CD4-positive, CD25-positive, alpha-beta regulatory T cell (primary cell): ENCODE measurements around the gene TBL1XR1. TPM values are rescaled to one million over a fixed set of nuclear protein-coding genes. Genes with fewer than 3 reads are reported as not detected.
A peak's percentile ranks its signal among the peaks of the same experiment; 100 is the strongest.

ENCODE experiments used
- ATAC-seq, 2 donors: fragments of 150-1000 bp; cut with Tn5 transposase; one replicate each; pipeline ENCODE4 v1.10.0; 2021; ENCODE audit warnings: low read depth in 2 of 2, moderate number of reproducible peaks in 2 of 2, moderate library complexity in 1 of 2
- DNase-seq, 3 donors: peaks; one replicate each; pipeline versions ENCODE4 v3.0.0 to v3.0.0-alpha.2; 2012 to 2022; ENCODE audit warnings: mixed read lengths in 1 of 3
- H3K27ac ChIP-seq: one replicate; pipeline ENCODE4 v1.7.0; 2013; ENCODE audit warnings: mild to moderate bottlenecking, low read length; ENCODE audit not compliant: insufficient read depth, poor library complexity, severe bottlenecking
- H3K27me3 ChIP-seq: one replicate; pipeline ENCODE4 v1.7.0; 2013; ENCODE audit warnings: low read length; ENCODE audit not compliant: control insufficient read depth, insufficient read depth
- H3K36me3 ChIP-seq: one replicate; pipeline ENCODE4 v1.7.0; 2013; ENCODE audit warnings: mild to moderate bottlenecking, low read length, moderate library complexity; ENCODE audit not compliant: control insufficient read depth, insufficient read depth
- H3K4me1 ChIP-seq: 2 replicates; pipeline ENCODE4 v1.7.0; 2013; ENCODE audit warnings: mild to moderate bottlenecking, low read length; ENCODE audit not compliant: insufficient read depth, control insufficient read depth, poor library complexity, severe bottlenecking
- H3K4me3 ChIP-seq: one replicate; pipeline ENCODE4 v1.7.0; 2013; ENCODE audit warnings: low read depth, mild to moderate bottlenecking, low read length, moderate library complexity
- H3K9me3 ChIP-seq, 2 experiments: 1 replicate in 1 of 2; 2 replicates in 1 of 2; pipeline ENCODE4 v1.7.0; 2013; ENCODE audit warnings: low read length in 2 of 2, mild to moderate bottlenecking in 1 of 2, moderate library complexity in 1 of 2; ENCODE audit not compliant: control insufficient read depth in 2 of 2
- H3K27ac Mint-ChIP-seq, 3 donors: one replicate each; pipeline ENCODE4 v1.8.0; 2020 to 2022; ENCODE audit warnings: mild to moderate bottlenecking in 3 of 3, mixed read lengths in 3 of 3, moderate library complexity in 2 of 3
- H3K27me3 Mint-ChIP-seq: one replicate; pipeline ENCODE4 v1.8.0; 2022; ENCODE audit warnings: mild to moderate bottlenecking, mixed read lengths
- H3K36me3 Mint-ChIP-seq: one replicate; pipeline ENCODE4 v1.8.0; 2020; ENCODE audit warnings: mixed read lengths
- H3K4me1 Mint-ChIP-seq, 4 donors: one replicate each; pipeline ENCODE4 v1.8.0; 2020 to 2022; ENCODE audit warnings: mixed read lengths in 4 of 4, mild to moderate bottlenecking in 1 of 4
- H3K4me3 Mint-ChIP-seq, 4 donors: one replicate each; pipeline ENCODE4 v1.8.0; 2020 to 2022; ENCODE audit warnings: mild to moderate bottlenecking in 4 of 4, mixed read lengths in 4 of 4, moderate library complexity in 3 of 4
- H3K9me3 Mint-ChIP-seq, 7 donors: one replicate each; pipeline ENCODE4 v1.8.0; 2020 to 2022; ENCODE audit warnings: mixed read lengths in 7 of 7, mild to moderate bottlenecking in 3 of 7, moderate library complexity in 2 of 7
- polyA plus RNA-seq, 4 donors: library from polyadenylated mRNA; unstranded; fragments of 300-500 nt; fragmentation: Illumina TruSeq; gene quantifications; one replicate each; pipeline ENCODE4 v1.2.3, GENCODE V29; 2021
- total RNA-seq: library from RNA; stranded (reverse); gene quantifications from one replicate; pipeline ENCODE4 v1.2.3, GENCODE V29; 2022

TBL1XR1 gene
- total and polyA plus RNA-seq, 5 donors from 2014 or later = 34.0 to 146 (median 41.6) TPM

DNA sequence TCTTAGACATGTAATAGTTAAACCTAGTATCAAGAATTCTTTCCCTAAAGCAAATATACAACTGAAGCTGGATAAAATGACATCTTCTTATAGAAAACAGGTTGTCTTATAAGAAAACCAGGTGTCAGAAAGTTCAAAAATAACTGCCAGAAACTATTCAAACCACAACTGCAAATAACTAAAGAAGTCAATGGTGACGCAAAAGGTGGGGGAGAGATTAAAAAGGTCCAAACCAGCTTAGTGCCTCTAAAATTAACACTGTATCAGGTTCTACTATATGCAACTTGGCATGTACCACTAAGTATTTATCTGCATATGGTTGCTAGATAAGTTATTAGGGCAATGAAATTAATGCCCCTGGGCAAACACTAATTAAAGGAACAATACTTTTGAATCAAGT lies 136.8 kb downstream of the TBL1XR1 start:
- Histone ChIP-seq H3K27me3 (no peaks in the 10 kb centered on the region), H3K27ac (peak overlapping the region; percentile 14), H3K4me1 (peaks cover 52% of the 10 kb centered on the region), H3K9me3 (no peaks in the 10 kb centered on the region), H3K4me3 (no peak overlapping the region), H3K36me3 (peaks cover 1% of the 10 kb centered on the region)
- peak overlapping the region in 1 of 3 donors; percentile 43 for H3K27ac Mint-ChIP-seq
- H3K4me3 Mint-ChIP-seq = no peak overlapping the region
- H3K9me3 Mint-ChIP-seq = no peaks in the 10 kb centered on the region
- peaks cover 23 to 54% (median 41%) of the 10 kb centered on the region in 4 donors for H3K4me1 Mint-ChIP-seq
- peaks cover 16% of the 10 kb centered on the region for H3K36me3 Mint-ChIP-seq
- ATAC-seq (no peak), DNase-seq (peak in 1 of 3 donors; percentile 15)
- no peaks in the 10 kb centered on the region for H3K27me3 Mint-ChIP-seq

DNA sequence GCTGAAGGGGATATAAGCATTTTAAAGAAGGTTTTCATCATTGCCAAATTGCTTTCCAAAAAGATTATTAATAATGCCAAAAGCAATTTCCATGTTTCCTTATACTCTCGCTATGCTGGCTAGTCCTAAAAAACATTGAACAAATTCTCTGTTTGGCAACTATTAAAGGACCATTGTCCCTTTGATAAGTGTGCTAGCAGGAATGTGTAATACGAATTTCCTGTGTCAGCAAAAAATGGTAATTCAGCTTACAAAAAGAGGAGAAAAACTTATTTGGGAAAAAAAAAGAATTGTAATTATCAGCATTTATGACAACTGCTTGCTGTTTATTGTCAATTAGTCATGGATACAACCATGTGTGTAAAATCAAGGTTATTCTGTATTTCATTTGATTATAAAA lies 138.6 kb downstream of the TBL1XR1 start:
- Histone ChIP-seq H3K36me3 (no peaks in the 10 kb centered on the region), H3K4me1 (peaks cover 43% of the 10 kb centered on the region), H3K27me3 (no peaks in the 10 kb centered on the region), H3K4me3 (no peak overlapping the region), H3K9me3 (no peaks in the 10 kb centered on the region), H3K27ac (peak overlapping the region; percentile 54)
- Mint-ChIP-seq H3K9me3 (no peaks in the 10 kb centered on the region), H3K36me3 (peaks cover 9% of the 10 kb centered on the region), H3K4me3 (no peak overlapping the region), H3K4me1 (peaks cover 17 to 50% (median 38%) of the 10 kb centered on the region in 4 donors), H3K27me3 (no peaks in the 10 kb centered on the region), H3K27ac (peak overlapping the region in 1 of 3 donors; percentile 32)
- DNase-seq (no peak), ATAC-seq (no peak)

DNA sequence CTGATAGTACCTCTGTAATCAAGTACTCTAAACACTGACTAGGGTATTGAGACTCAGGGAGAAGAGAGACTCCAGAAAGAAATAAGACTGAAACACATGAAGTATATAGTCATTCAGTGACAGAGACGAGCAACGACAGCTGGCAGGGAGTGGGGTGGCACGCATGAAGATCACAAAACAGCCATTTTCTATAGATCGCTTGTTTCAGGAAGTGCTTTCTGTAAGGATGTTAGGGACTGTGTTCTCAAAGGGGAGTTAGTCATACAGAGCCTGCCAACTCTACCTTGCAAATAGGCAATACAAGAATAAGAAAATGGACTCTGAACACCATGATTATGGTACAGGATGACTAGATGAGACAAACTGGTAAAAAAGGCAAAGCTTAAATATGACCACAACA lies 139.5 kb downstream of the TBL1XR1 start:
- peaks cover 4% of the 10 kb centered on the region for H3K36me3 Mint-ChIP-seq
- peak overlapping the region; percentile 66 for H3K4me3 ChIP-seq
- H3K9me3 Mint-ChIP-seq = no peaks in the 10 kb centered on the region
- H3K27me3 ChIP-seq = no peaks in the 10 kb centered on the region
- peak overlapping the region; percentile 54 for H3K27ac ChIP-seq
- H3K9me3 ChIP-seq = no peaks in the 10 kb centered on the region
- peaks cover 12 to 48% (median 38%) of the 10 kb centered on the region in 4 donors for H3K4me1 Mint-ChIP-seq
- peaks cover 5% of the 10 kb centered on the region for H3K36me3 ChIP-seq
- peak; percentile 11 to 82 (median 48) for DNase-seq
- no peak overlapping the region for H3K4me3 Mint-ChIP-seq
- ATAC-seq = peak; percentile 92 to 94
- no peaks in the 10 kb centered on the region for H3K27me3 Mint-ChIP-seq
- H3K27ac Mint-ChIP-seq = no peak overlapping the region
- H3K4me1 ChIP-seq = peaks cover 42% of the 10 kb centered on the region

- ATAC-seq = no peak
- no peaks in the 10 kb centered on the region for H3K27me3 Mint-ChIP-seq
- peaks cover 12 to 42% (median 34%) of the 10 kb centered on the region in 4 donors for H3K4me1 Mint-ChIP-seq
- peaks cover 4% of the 10 kb centered on the region for H3K36me3 Mint-ChIP-seq
- H3K9me3 Mint-ChIP-seq = no peaks in the 10 kb centered on the region
- H3K4me1 ChIP-seq = peaks cover 33% of the 10 kb centered on the region
- no peak for DNase-seq
- H3K27ac Mint-ChIP-seq = no peak overlapping the region
- no peaks in the 10 kb centered on the region for H3K9me3 ChIP-seq
- H3K36me3 ChIP-seq = peaks cover 11% of the 10 kb centered on the region
- H3K27me3 ChIP-seq = no peaks in the 10 kb centered on the region
- H3K4me3 Mint-ChIP-seq = no peak overlapping the region
- peak overlapping the region; percentile 66 for H3K4me3 ChIP-seq
- peak overlapping the region; percentile 54 for H3K27ac ChIP-seq
These were observed 140.4 kb downstream of the TBL1XR1 start for GRCh38 chr3:177056927-177057326.

DNA sequence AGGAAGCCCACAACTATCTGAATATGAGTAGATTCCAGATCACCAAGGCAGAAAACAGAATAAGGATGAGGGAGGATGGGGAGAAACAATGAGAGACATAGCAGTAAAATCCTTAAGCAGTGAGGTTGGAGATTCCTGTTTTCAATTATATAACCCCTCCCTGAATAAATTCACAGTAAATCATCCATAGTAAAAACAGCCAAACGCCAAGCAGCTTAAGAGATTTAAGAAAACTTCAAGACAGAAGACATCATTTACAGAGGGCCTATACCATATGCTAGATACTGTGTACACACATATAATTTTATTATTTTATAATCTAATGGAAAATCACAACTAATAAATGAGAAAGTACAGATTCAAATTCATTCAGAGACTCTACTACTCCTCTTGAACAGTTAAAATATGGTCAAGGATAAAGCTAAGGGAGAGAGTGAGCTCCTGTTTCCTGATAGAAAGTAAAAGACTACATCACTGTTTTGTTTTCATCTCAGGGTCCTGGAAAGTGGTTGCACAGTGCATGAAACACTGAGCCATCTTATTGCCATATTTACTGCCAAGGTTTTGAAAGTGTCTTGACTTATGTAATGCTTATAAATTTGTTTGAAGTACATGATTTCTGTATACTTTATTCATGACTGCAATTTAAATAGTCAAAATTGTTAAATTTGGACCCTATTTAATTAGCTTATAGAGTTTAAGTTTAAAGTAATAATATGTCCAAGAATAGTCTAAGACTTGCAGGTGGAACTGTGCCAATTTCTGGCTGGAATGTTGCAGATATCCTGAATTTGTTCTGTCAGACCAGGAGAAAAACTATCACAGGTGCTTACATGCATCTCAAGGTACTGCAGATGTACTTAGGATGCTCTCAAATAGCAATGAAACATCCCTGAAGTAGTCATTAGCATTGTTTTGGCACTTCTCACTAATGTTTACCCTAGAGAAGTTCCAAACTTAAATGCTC lies 141.4 kb downstream of the TBL1XR1 start:
- H3K27ac Mint-ChIP-seq = peak overlapping the region in 2 of 3 donors; percentile 42 to 86
- no peak for ATAC-seq
- Histone ChIP-seq H3K4me1 (peaks cover 33% of the 10 kb centered on the region), H3K27ac (peak overlapping the region; percentile 24), H3K4me3 (peak overlapping the region; percentile 22), H3K9me3 (no peaks in the 10 kb centered on the region), H3K27me3 (no peaks in the 10 kb centered on the region), H3K36me3 (peaks cover 15% of the 10 kb centered on the region)
- H3K4me3 Mint-ChIP-seq = no peak overlapping the region
- no peaks in the 10 kb centered on the region for H3K27me3 Mint-ChIP-seq
- H3K9me3 Mint-ChIP-seq = no peaks in the 10 kb centered on the region
- H3K4me1 Mint-ChIP-seq = peaks cover 14 to 41% (median 34%) of the 10 kb centered on the region in 4 donors
- no peak for DNase-seq
- H3K36me3 Mint-ChIP-seq = peaks cover 4% of the 10 kb centered on the region

- H3K27ac Mint-ChIP-seq = peak overlapping the region in 1 of 3 donors; percentile 14
- H3K27me3 Mint-ChIP-seq = no peaks in the 10 kb centered on the region
- H3K4me3 Mint-ChIP-seq = no peak overlapping the region
- no peak overlapping the region for H3K4me3 ChIP-seq
- peaks cover 14 to 31% (median 21%) of the 10 kb centered on the region in 4 donors for H3K4me1 Mint-ChIP-seq
- H3K4me1 ChIP-seq = peaks cover 30% of the 10 kb centered on the region
- H3K36me3 ChIP-seq = peaks cover 40% of the 10 kb centered on the region
- H3K9me3 ChIP-seq = no peaks in the 10 kb centered on the region
- H3K27ac ChIP-seq = peak overlapping the region; percentile 5
- ATAC-seq = no peak
- no peaks in the 10 kb centered on the region for H3K9me3 Mint-ChIP-seq
- H3K36me3 Mint-ChIP-seq = peaks cover 14% of the 10 kb centered on the region
- H3K27me3 ChIP-seq = no peaks in the 10 kb centered on the region
- no peak for DNase-seq
These were observed 144.2 kb downstream of the TBL1XR1 start for GRCh38 chr3:177053107-177053506.

GRCh38 chr3:177051411-177051810 lies 145.9 kb downstream of the TBL1XR1 start:
- Mint-ChIP-seq H3K4me3 (no peak overlapping the region), H3K4me1 (peaks cover 14 to 35% (median 23%) of the 10 kb centered on the region in 4 donors), H3K9me3 (no peaks in the 10 kb centered on the region), H3K27ac (peak overlapping the region in 1 of 3 donors; percentile 79), H3K27me3 (no peaks in the 10 kb centered on the region), H3K36me3 (peaks cover 23% of the 10 kb centered on the region)
- Histone ChIP-seq H3K4me1 (peaks cover 15% of the 10 kb centered on the region), H3K27me3 (no peaks in the 10 kb centered on the region), H3K9me3 (no peaks in the 10 kb centered on the region), H3K36me3 (peaks cover 57% of the 10 kb centered on the region), H3K4me3 (no peak overlapping the region), H3K27ac (peak overlapping the region; percentile 19)
- no peak for DNase-seq
- no peak for ATAC-seq
